ENCODE measurements around the gene TANK. TPM values are rescaled to one million over a fixed set of nuclear protein-coding genes. Genes with fewer than 3 reads are reported as not detected.
A peak's percentile ranks its signal among the peaks of the same experiment; 100 is the strongest.

The TANK gene
- polyA plus RNA-seq, 3 donors, result 72.7 to 91.7 (median 73.5) TPM

GRCh38 chr2:161170958-161171932 lies 11.0 kb downstream of the TANK start:
- Histone ChIP-seq H3K4me3 (replicated peaks in 1 of 3; ENCODE audit: low read depth in 2 of 3, low read length in 3 of 3) (peak overlapping the region in 1 of 3 experiments; percentile 56), H3K9ac (ENCODE audit: insufficient read depth, low read length, poor library complexity, severe bottlenecking) (no peak overlapping the region), H3K79me2 (ENCODE audit: insufficient read depth, low read length) (peaks cover 100% of the 10 kb centered on the region), H3K4me2 (replicated peaks; ENCODE audit: extremely low read depth, low read length, poor library complexity, severe bottlenecking) (peak overlapping the region; percentile 63), H2AFZ (ENCODE audit: insufficient read depth, low read depth, low read length, poor library complexity, severe bottlenecking) (no peak overlapping the region), H4K20me1 (ENCODE audit: insufficient read depth, low read length) (peaks cover 58% of the 10 kb centered on the region), H3K36me3 (replicated peaks in 1 of 2; ENCODE audit: control insufficient read depth in 1 of 2, insufficient read depth in 2 of 2, low read length in 2 of 2) (peaks cover 3 to 19% of the 10 kb centered on the region in 2 donors), H3K4me1 (ENCODE audit: control insufficient read depth in 1 of 2, insufficient read depth in 2 of 2, low read length in 2 of 2) (peaks cover 83 to 97% of the 10 kb centered on the region in 2 donors), H3K9me3 (replicated peaks in 1 of 2; ENCODE audit: control insufficient read depth in 1 of 2, insufficient read depth in 1 of 2, low read length in 2 of 2) (no peaks in the 10 kb centered on the region), H3K27ac (ENCODE audit: low read depth in 1 of 2, low read length in 2 of 2) (peak overlapping the region in 1 of 2 donors; percentile 72), H3K27me3 (ENCODE audit: control insufficient read depth in 2 of 2, insufficient read depth in 2 of 2, low read length in 2 of 2) (no peaks in the 10 kb centered on the region)
- Mint-ChIP-seq H3K27ac (peak overlapping the region; percentile 83 to 90 (median 90)), H3K4me1 (peaks cover 89% of the 10 kb centered on the region), H3K9me3 (peaks cover 0 to 3% (median 0%) of the 10 kb centered on the region in 7 donors), H3K27me3 (ENCODE audit: low read depth in 3 of 3) (no peaks in the 10 kb centered on the region), H3K4me3 (peak overlapping the region; percentile 35 to 78), H3K36me3 (peaks cover 33 to 47% of the 10 kb centered on the region in 2 donors)
- intact Hi-C loops (cut with micrococcal nuclease), result no loop called here
- peak; percentile 48 to 69 (median 67) for DNase-seq
- WGBS (ENCODE audit: insufficient coverage), result no CpG with 5 or more reads among the region's 4 CpGs
- TF ChIP-seq CTCF (IDR thresholded peaks at IDR 0.05), result no peak

GRCh38 chr2:161172901-161173540 lies 12.8 kb downstream of the TANK start:
- Histone ChIP-seq H3K36me3 (replicated peaks in 1 of 2; ENCODE audit: control insufficient read depth in 1 of 2, insufficient read depth in 2 of 2, low read length in 2 of 2) (peaks cover 3 to 19% of the 10 kb centered on the region in 2 donors), H2AFZ (ENCODE audit: insufficient read depth, low read depth, low read length, poor library complexity, severe bottlenecking) (no peak overlapping the region), H3K4me3 (replicated peaks in 1 of 3; ENCODE audit: low read depth in 2 of 3, low read length in 3 of 3) (no peak overlapping the region), H3K9me3 (replicated peaks in 1 of 2; ENCODE audit: control insufficient read depth in 1 of 2, insufficient read depth in 1 of 2, low read length in 2 of 2) (no peaks in the 10 kb centered on the region), H3K27me3 (ENCODE audit: control insufficient read depth in 2 of 2, insufficient read depth in 2 of 2, low read length in 2 of 2) (no peaks in the 10 kb centered on the region), H3K4me2 (replicated peaks; ENCODE audit: extremely low read depth, low read length, poor library complexity, severe bottlenecking) (no peak overlapping the region), H4K20me1 (ENCODE audit: insufficient read depth, low read length) (peaks cover 75% of the 10 kb centered on the region), H3K9ac (ENCODE audit: insufficient read depth, low read length, poor library complexity, severe bottlenecking) (no peak overlapping the region), H3K4me1 (ENCODE audit: control insufficient read depth in 1 of 2, insufficient read depth in 2 of 2, low read length in 2 of 2) (peaks cover 77 to 97% of the 10 kb centered on the region in 2 donors), H3K79me2 (ENCODE audit: insufficient read depth, low read length) (peaks cover 100% of the 10 kb centered on the region), H3K27ac (ENCODE audit: low read depth in 1 of 2, low read length in 2 of 2) (peak overlapping the region in 1 of 2 donors; percentile 45)
- Mint-ChIP-seq H3K4me3 (no peak overlapping the region), H3K27me3 (ENCODE audit: low read depth in 3 of 3) (no peaks in the 10 kb centered on the region), H3K27ac (peak overlapping the region in 3 of 7 donors; percentile 6 to 47 (median 39)), H3K36me3 (peaks cover 25 to 36% of the 10 kb centered on the region in 2 donors), H3K9me3 (peaks cover 0 to 2% (median 0%) of the 10 kb centered on the region in 7 donors), H3K4me1 (peaks cover 87% of the 10 kb centered on the region)
- intact Hi-C loops (cut with micrococcal nuclease), result no loop called here
- TF ChIP-seq CTCF (IDR thresholded peaks at IDR 0.05), result no peak
- WGBS (ENCODE audit: insufficient coverage), result 100% methylated on average over 3 of the region's 4 CpGs
- DNase-seq, result no peak

Measured in CD14-positive monocyte (primary cell).